ENCODE data around the gene ERFE. TPM values are rescaled to one million over a fixed set of nuclear protein-coding genes. Genes with fewer than 3 reads are reported as not detected.
A peak's percentile ranks its signal among the peaks of the same experiment; 100 is the strongest.

The ERFE gene
- total and polyA plus RNA-seq, 2 donors (not counting 3 experiments of a cell fraction or from before 2014, with no cell fraction given): 0.65 to 1.2 TPM

- intact Hi-C loops (cut with micrococcal nuclease) (loop anchor here (1.0 kb wide), 1 partner anchor 34 kb away; the partner anchor contains the start of gene ILKAP), dilution Hi-C loops (cut with MboI; ENCODE audit: extremely low pct_ligation_motif_present, low sequenced_read_pairs) (no loop called here)
- Histone ChIP-seq H3K9ac (replicated peaks; ENCODE audit: extremely low read depth, insufficient read depth, low read length) (peak overlapping the region; percentile 33), H3K27me3 (ENCODE audit: control insufficient read depth in 2 of 2, insufficient read depth in 2 of 2, low read length in 2 of 2) (peaks cover 1 to 2% of the 10 kb centered on the region in 2 experiments), H2AFZ (ENCODE audit: low read depth, low read length) (no peak overlapping the region), H3K36me3 (ENCODE audit: control insufficient read depth in 2 of 2, extremely low read depth in 1 of 2, insufficient read depth in 2 of 2, low read length in 2 of 2) (peaks cover 10 to 17% of the 10 kb centered on the region in 2 experiments), H3K9me3 (replicated peaks; ENCODE audit: control insufficient read depth, insufficient read depth, low read length) (no peaks in the 10 kb centered on the region), H3K27ac (ENCODE audit: insufficient read depth, low read depth, low read length) (peak overlapping the region; percentile 89), H3K4me2 (ENCODE audit: insufficient read depth, low read length) (peak overlapping the region; percentile 14), H3K79me2 (ENCODE audit: control insufficient read depth, insufficient read depth, low read length) (no peaks in the 10 kb centered on the region), H4K20me1 (replicated peaks; ENCODE audit: control insufficient read depth, extremely low read depth, insufficient read depth, low read length) (no peaks in the 10 kb centered on the region), H3K4me1 (ENCODE audit: control insufficient read depth, extremely low read depth, insufficient read depth, low read length) (peaks cover 29% of the 10 kb centered on the region), H3K9me1 (replicated peaks; ENCODE audit: control insufficient read depth, extremely low read depth, insufficient read depth, low read length) (no peaks in the 10 kb centered on the region), H3K4me3 (replicated peaks in 1 of 3; ENCODE audit: insufficient read depth in 1 of 3, low read depth in 1 of 3, low read length in 3 of 3) (no peak overlapping the region)
- ChIA-PET CTCF (interaction anchor here (1.0 to 2.2 kb wide), 3 partner anchors 9 to 311 kb away, joined by 5 to 13 read pairs (median 8); partner anchors contain the start of gene ERFE), POLR2A (interaction anchor here (1.1 kb wide), 1 partner anchor 60 kb away, joined by 3 read pairs; no protein-coding TSS in a partner anchor)
- FAIRE-seq (no peak), DNase-seq (ENCODE audit: low read depth, low spot score) (peak; percentile 66)
- TF ChIP-seq JUN (IDR thresholded peaks at IDR 0.05; ENCODE audit: borderline replicate concordance, insufficient read depth, insufficient read length, low read depth) (peak; percentile 26), EZH2 (IDR thresholded peaks at IDR 0.05; ENCODE audit: borderline replicate concordance, low read depth, low read length, severe bottlenecking) (no peak), POLR2AphosphoS5 (IDR thresholded peaks at IDR 0.05; ENCODE audit: insufficient read depth, low read depth, low read length) (no peak), FOS (IDR thresholded peaks at IDR 0.05; ENCODE audit: borderline replicate concordance, insufficient read depth, low read length) (peak; percentile 13), POLR2A (IDR thresholded peaks at IDR 0.05; ENCODE audit: low read depth, low read length) (no peak), CTCF (IDR thresholded peaks at IDR 0.05; ENCODE audit: extremely low read depth in 1 of 2, insufficient read depth in 1 of 2, low read depth in 1 of 2, low read length in 2 of 2) (no peak), MAX (IDR thresholded peaks at IDR 0.05; ENCODE audit: insufficient read depth, insufficient read length) (no peak), GATA2 (IDR thresholded peaks at IDR 0.05; ENCODE audit: insufficient read depth, insufficient read length, low read depth, low read length) (no peak), MYC (IDR thresholded peaks at IDR 0.05; ENCODE audit: low read depth, low read length) (no peak)
- TSS peak; percentile 74 for BruUV-seq (replicated peaks)
Measured at GRCh38 chr2:238169048-238169707, 10.4 kb downstream of the ERFE start.

Data from endothelial cell of umbilical vein (primary cell).